COLO668 (cell line): ENCODE measurements around the gene TRIM29.

Experiments used
- DNase-seq: peaks from one replicate; lab custom pipeline; 2025; ENCODE audit not compliant: unreplicated experiment; lab: John Stamatoyannopoulos, UW

Gene TRIM29

DNA sequence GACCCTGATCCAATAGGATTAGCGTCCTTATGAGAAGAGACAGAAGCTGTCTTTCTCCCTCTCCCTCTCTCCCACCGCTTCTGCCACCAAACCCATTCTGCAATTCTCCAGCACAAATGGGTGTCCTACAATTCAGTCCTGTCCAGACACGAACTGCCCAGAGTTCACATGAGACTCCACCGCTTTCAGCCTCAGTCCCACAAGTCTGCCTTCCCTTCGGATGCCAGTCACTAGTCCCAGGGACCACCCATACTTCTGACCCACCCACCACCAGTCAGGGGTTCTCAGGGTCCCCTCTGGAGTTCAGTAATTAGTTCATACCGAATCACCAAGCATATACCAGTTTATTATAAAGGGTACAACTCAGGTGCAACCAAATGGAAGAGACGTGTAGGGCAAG lies 73.6 kb downstream of the TRIM29 start:
- DNase-seq, result no peak

DNA sequence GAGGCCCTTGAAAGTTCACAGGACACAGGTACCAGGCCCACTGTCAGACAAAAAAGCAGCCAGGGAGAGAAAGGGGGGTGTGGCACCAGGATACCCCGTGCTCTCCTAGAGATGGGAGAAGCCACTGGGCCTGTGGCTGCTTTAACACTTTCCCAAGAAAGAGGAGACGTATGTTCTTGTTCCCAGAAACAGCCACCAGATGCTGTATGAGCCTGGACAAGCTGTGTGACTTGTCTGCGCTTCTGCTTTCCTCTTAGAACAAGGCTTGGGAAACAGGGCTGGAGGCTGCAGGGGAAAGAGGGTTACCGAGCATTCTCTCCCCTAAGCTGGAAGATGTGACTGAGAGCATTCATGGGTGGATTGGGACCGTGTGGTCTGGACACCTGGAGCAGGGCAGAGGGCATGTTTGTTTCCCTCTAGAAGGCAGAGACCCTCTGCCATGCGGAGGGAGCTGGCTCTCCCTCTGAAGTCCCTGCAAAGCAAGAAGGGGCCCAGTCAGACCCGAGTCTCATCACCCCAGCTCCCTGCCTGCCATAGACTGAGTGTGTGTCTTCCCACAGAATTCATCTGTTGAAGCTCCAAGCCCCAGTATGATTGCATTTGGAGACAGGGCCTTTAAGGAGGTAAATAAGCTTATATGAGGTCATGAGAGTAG lies 74.1 kb downstream of the TRIM29 start:
- DNase-seq, result no peak

DNA sequence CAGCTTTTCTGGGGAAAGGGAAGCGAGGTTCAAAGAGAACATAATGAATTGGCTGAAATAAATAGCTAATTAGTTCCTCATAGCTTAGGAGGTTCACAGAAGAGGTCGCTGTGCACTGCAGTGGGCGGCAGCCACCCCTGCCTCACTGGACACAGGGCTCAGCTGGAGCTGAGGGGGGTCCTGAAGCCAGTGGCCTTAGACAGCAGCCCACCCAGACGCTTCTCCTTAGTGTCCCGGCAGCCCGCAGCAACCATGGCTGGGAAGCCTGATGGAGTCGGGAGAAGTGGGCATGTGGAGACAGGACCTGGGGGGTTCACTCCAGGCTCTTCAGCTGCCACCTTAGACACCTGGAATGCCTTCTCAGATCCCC lies 75.4 kb downstream of the TRIM29 start:
- no peak for DNase-seq

DNA sequence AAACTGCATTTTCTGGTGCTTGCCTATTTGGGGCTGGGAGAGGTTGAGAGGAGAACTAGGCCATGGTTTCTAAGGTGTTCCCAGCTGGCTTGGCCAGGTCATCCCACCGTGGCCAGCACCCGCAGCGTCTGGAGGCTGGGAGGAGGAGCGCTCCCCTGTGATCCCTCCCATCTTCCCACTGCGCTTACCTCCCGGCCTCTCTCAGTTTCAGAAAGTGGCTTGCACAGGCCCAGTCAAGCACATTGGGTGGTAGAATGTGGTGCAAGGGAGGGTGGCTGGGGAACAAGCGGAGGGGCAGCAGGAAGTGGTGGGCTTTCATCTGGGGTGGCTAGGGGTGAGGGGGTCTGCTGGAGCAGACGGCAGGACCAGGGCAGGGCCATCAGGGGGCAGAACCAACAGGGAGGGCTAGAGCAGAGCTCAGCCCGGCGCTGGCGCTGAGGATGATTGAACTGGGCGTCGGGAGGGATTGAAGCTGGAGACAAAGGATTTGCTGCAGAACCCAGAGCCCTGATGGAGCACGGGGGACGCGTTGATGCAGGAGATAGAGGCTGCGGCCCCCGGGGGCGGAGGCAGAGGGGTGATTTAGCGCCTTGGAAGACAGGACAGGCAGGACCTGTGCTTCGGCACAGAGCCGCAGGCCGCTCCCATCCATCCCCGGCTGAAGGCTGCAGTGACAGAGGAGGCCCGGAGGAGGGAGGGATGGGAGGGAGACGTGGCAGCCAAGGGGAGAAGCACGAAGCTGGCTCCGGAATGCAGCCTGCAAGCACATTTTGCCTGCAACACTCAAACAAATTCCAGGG lies 76.0 kb downstream of the TRIM29 start:
- DNase-seq, result no peak
